Activated gamma-delta T cell (primary cell): ENCODE results near the gene NFE2.

Experiments used
- DNase-seq: peaks from one replicate; lab custom pipeline; 2025; lab: John Stamatoyannopoulos, UW

The NFE2 gene

DNA sequence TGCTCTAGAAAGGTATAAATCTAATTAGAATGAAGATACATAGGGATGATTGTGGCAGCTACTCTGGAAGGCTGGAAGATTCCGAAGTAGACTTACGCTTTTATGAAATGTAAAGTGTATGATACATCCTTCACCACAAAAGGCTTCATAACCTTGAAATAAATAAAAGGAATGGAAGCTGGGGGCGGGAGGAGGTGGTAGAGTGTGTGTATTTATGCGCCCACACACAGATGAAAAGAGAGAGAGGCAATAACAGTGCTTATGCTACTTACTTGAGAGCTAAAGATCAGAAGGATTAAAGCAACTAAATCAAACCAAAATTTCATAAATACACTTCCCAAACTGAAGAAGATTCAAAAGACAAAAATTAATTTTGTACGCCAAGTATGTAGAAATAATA, 51.3 kb downstream of the NFE2 start:
- DNase-seq: no peak

DNA sequence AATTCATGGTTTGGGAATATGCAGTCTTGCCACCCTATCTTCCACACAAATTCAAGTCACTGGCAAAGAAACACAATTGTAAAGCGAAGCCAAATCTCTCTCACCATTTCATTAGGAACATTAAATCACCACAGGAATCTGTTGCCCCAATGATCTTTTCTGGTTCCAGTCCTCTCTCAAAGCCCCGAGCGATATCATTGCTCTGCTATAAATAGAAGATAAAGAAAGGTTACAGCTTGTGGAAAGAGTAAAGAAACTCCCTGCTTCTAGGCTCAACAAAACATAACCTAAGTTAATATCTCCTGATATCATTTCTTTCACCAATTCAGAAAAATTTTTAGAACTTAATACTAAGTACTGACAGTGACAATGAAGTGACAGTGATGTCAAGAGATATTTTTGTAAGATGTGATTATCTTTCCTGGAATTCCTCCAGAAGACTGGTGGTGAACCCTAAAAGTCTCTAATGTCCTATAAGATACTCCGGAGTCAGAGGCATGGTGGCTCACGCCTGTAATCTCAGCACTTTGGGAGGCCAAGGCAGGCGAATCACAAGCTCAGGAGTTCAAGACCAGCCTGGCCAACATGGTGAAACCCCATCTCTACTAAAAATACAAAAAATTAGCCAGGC, 54.7 kb downstream of the NFE2 start:
- DNase-seq: no peak
